GM19468 (cell line): ENCODE results near the gene TYK2.
"Not testable (repeated sequence)": the region's sequence is repeated elsewhere in the genome, so short reads cannot be mapped to it uniquely, and the experiment has no call there.

Experiments used
- ATAC-seq: cut with Tn5 transposase; IDR thresholded peaks from one replicate; pipeline ENCODE4 v1.9.1; 2021; ENCODE audit warnings: mild to moderate bottlenecking, moderate library complexity, moderate number of reproducible peaks; ENCODE audit not compliant: unreplicated experiment; ENCODE audit errors: extremely low read depth

The TYK2 gene

GRCh38 chr19:10338940-10339339, 41.4 kb downstream of the TYK2 start:
- ATAC-seq: no peak

GRCh38 chr19:10336725-10337124, 43.6 kb downstream of the TYK2 start:
- ATAC-seq: not testable (repeated sequence)

GRCh38 chr19:10335352-10335985, 44.9 kb downstream of the TYK2 start:
- no peak for ATAC-seq

GRCh38 chr19:10334588-10335351, 45.6 kb downstream of the TYK2 start:
- no peak for ATAC-seq

GRCh38 chr19:10333758-10334587, 46.4 kb downstream of the TYK2 start:
- no peak for ATAC-seq

GRCh38 chr19:10332965-10333757, 47.2 kb downstream of the TYK2 start, which contains the start of gene RAVER1:
Gene RAVER1, minus strand, starts transcription at chr19:10333529. Its CDS starts 22 bp downstream, at chr19:10333507.
- peak; percentile 41 for ATAC-seq

- ATAC-seq: no peak
Observed at GRCh38 chr19:10332158-10332964, 48.0 kb downstream of the TYK2 start.

GRCh38 chr19:10329555-10329954, 50.8 kb downstream of the TYK2 start:
- ATAC-seq: no peak

GRCh38 chr19:10328558-10329429, 51.6 kb downstream of the TYK2 start:
- ATAC-seq: no peak

GRCh38 chr19:10327793-10328192, 52.6 kb downstream of the TYK2 start:
- ATAC-seq: no peak

- ATAC-seq: no peak
Observed at GRCh38 chr19:10325732-10326131, 54.6 kb downstream of the TYK2 start.

- ATAC-seq: no peak
Observed at GRCh38 chr19:10321874-10322835, 58.2 kb downstream of the TYK2 start.

- no peak for ATAC-seq
Observed at GRCh38 chr19:10321417-10321797, 59.0 kb downstream of the TYK2 start.

- ATAC-seq: no peak
Observed at GRCh38 chr19:10320602-10321416, 59.6 kb downstream of the TYK2 start.

GRCh38 chr19:10318807-10319682, 61.3 kb downstream of the TYK2 start:
- no peak for ATAC-seq
